Measurements from ENCODE around the gene TRIM66.

- TF ChIP-seq ZNF274 (IDR thresholded peaks at IDR 0.05; ENCODE audit: low read depth, low read length), result no peak
- no peak for TF ChIP-seq YY1 (IDR thresholded peaks at IDR 0.05; ENCODE audit: insufficient read depth, insufficient read length)
Observed at GRCh38 chr11:8729837-8730696, 47.6 kb upstream of the TRIM66 start.
